ENCODE data around the gene DPP4. TPM values are rescaled to one million over a fixed set of nuclear protein-coding genes. Genes with fewer than 3 reads are reported as not detected.

The DPP4 gene
- total and polyA plus RNA-seq, 9 donors = 6.3 to 20.2 (median 12.5) TPM

DNA sequence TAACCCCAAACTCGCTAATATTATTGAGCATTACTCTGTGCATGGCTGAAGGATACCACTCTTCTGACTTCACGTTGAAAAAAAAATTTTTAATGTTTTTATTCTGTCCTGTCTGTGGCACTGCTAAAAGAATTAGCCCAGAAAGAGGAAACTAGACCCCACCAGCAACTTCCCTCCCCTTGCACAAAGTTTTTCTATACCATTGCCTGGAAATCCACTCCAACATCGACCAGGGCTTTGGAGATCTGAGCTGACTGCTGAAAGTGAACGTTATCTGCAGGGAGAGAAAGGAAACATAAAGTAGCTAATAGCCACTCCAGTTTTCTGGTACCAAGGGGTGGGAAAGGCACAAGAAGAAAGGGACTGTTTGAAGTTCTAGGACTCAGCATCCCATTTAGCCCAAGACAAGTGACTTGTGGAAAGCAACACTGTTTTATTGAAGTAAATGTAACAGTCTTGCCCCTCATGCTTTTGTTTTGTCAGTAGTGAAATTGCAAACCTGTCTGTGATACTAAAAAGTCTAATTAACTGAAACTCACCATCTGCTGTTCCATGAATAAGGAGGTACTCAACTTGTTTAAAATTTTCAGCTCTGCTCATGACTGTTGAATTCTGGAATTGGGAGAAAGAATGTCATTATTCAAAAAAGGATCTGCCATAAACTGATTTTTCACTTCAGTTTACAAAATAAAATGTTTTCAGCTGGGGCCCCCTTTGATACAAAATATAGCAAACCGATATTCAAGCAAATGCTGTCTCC lies 79.1 kb downstream of the DPP4 start:
- H3K36me3 ChIP-seq (ENCODE audit: control insufficient read depth, insufficient read depth, low read length) = no peaks in the 10 kb centered on the region
- H3K27me3 ChIP-seq (ENCODE audit: control insufficient read depth, insufficient read depth, low read length) = no peaks in the 10 kb centered on the region
- DNase-seq = no peak
- 71% methylated on average over 1 of the region's 5 CpGs for WGBS (ENCODE audit: insufficient coverage)
- no peaks in the 10 kb centered on the region for H3K9me3 ChIP-seq (replicated peaks; ENCODE audit: control insufficient read depth, low read depth, low read length)
- no peak overlapping the region for H3K27ac ChIP-seq (ENCODE audit: low read length)
- no peak overlapping the region for H3K4me3 ChIP-seq (ENCODE audit: low read length)
- H3K4me1 ChIP-seq (ENCODE audit: control insufficient read depth, insufficient read depth, low read length) = no peaks in the 10 kb centered on the region

DNA sequence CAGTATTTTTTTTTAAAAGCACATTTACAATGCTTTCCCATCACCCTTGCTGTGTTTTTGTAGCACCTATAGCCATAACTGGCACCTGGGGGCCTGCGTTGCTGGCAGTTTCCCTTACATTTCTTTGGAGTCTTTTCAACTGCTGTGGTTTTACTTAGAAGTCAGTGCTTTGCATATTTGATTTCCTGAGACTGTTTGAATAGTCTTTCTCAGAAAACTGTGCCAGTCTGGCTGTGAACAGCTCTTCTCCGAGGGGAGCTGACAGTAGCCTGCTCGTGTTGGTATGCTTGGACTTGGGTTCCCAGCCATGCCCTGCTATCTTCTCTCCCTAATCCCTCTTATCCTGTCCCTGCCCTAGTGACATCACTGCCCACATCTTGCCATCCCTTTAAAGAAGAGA lies 81.5 kb downstream of the DPP4 start:
- no peak overlapping the region for H3K4me3 ChIP-seq (ENCODE audit: low read length)
- no peak overlapping the region for H3K27ac ChIP-seq (ENCODE audit: low read length)
- no peaks in the 10 kb centered on the region for H3K9me3 ChIP-seq (replicated peaks; ENCODE audit: control insufficient read depth, low read depth, low read length)
- no peaks in the 10 kb centered on the region for H3K27me3 ChIP-seq (ENCODE audit: control insufficient read depth, insufficient read depth, low read length)
- no peaks in the 10 kb centered on the region for H3K36me3 ChIP-seq (ENCODE audit: control insufficient read depth, insufficient read depth, low read length)
- no peaks in the 10 kb centered on the region for H3K4me1 ChIP-seq (ENCODE audit: control insufficient read depth, insufficient read depth, low read length)
- DNase-seq = no peak
- 21% methylated on average over 2 of the region's 3 CpGs for WGBS (ENCODE audit: insufficient coverage)

DNA sequence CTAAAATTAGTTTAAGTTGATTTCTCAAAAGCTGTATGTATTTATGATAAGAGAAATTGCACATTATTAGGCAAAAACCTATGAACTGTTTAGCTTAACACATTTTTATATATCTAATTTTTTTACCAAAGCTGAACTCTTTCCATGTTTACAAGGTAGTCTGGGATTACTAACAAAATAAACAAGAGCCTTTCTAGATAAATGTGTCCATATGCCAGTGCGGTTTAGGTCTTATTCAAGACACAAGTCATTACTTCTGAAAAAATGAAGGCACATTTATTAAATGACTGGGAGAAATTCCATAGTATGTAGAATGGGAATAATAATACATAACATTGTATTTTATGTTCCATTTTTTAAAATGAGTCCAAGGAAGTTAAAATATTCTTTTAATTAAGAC lies 82.0 kb downstream of the DPP4 start:
- no peaks in the 10 kb centered on the region for H3K4me1 ChIP-seq (ENCODE audit: control insufficient read depth, insufficient read depth, low read length)
- H3K27me3 ChIP-seq (ENCODE audit: control insufficient read depth, insufficient read depth, low read length) = no peaks in the 10 kb centered on the region
- WGBS (ENCODE audit: insufficient coverage) = no CpG with 5 or more reads among the region's 1 CpG
- DNase-seq = no peak
- H3K4me3 ChIP-seq (ENCODE audit: low read length) = no peak overlapping the region
- no peaks in the 10 kb centered on the region for H3K36me3 ChIP-seq (ENCODE audit: control insufficient read depth, insufficient read depth, low read length)
- no peak overlapping the region for H3K27ac ChIP-seq (ENCODE audit: low read length)
- no peaks in the 10 kb centered on the region for H3K9me3 ChIP-seq (replicated peaks; ENCODE audit: control insufficient read depth, low read depth, low read length)

DNA sequence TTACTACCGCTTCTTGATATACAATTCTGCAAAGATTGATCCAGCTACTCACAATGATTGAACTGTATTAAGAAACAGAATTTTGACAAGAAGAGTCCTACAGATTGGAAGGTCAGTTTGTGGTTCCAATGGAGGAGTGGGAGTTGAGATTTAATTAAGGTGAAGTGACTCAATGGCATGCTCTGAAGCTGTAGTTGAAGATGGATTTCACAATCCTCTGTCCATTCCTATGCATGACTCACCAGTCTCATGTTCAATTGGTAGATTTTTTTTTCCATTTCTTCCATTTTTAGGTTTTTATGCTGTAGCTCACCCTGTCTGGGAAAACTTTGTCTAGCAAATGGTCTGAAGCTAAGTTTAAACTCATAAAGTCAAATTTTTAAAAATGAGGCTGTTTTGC lies 83.3 kb downstream of the DPP4 start:
- Histone ChIP-seq H3K4me1 (ENCODE audit: control insufficient read depth, insufficient read depth, low read length) (no peaks in the 10 kb centered on the region), H3K27ac (ENCODE audit: low read length) (no peak overlapping the region), H3K36me3 (ENCODE audit: control insufficient read depth, insufficient read depth, low read length) (no peaks in the 10 kb centered on the region), H3K9me3 (replicated peaks; ENCODE audit: control insufficient read depth, low read depth, low read length) (no peaks in the 10 kb centered on the region), H3K4me3 (ENCODE audit: low read length) (no peak overlapping the region), H3K27me3 (ENCODE audit: control insufficient read depth, insufficient read depth, low read length) (no peaks in the 10 kb centered on the region)
- no peak for DNase-seq
- WGBS (ENCODE audit: insufficient coverage) = no CpG with 5 or more reads among the region's 1 CpG

DNA sequence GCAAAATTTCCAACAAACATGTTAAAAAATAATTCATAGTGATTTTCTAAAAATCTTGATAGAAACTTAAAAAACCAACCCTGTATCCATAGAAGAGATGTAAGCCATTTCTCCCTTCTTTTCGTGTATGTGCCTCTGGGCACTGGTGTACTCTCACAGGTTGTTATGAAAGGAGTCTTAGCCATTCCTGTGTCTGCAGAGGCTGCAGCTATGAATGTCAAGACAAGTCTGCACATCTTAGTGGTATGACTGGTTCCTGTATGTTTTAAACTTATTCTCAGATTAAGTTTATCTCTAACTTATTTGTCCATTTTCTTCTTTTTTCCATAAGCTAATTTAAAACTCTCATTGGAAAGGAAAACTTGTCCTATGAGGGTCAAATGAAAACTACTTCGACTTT lies 84.0 kb downstream of the DPP4 start:
- Histone ChIP-seq H3K27ac (ENCODE audit: low read length) (no peak overlapping the region), H3K9me3 (replicated peaks; ENCODE audit: control insufficient read depth, low read depth, low read length) (no peaks in the 10 kb centered on the region), H3K4me1 (ENCODE audit: control insufficient read depth, insufficient read depth, low read length) (no peaks in the 10 kb centered on the region), H3K27me3 (ENCODE audit: control insufficient read depth, insufficient read depth, low read length) (no peaks in the 10 kb centered on the region), H3K36me3 (ENCODE audit: control insufficient read depth, insufficient read depth, low read length) (no peaks in the 10 kb centered on the region), H3K4me3 (ENCODE audit: low read length) (no peak overlapping the region)
- no peak for DNase-seq
- WGBS (ENCODE audit: insufficient coverage) = no CpG with 5 or more reads among the region's 2 CpGs

DNA sequence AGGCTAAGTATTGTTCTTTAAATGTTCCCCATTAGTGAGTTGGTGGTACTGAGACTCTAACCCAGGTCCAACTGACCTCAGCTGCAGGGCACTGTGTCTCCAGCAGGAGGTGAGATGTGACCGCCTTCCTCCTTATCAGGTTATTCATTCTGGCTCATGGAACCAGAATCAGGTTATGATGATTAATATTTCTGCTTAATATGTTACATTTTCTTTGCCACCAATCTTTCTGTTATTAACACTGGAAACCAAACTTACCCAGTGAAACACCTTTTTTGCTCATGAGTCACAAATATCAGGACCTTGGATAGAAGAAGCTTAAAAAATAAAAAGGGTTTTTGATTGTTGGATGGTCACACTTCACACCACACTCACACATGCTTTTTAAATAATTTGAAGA lies 85.4 kb downstream of the DPP4 start:
- no peaks in the 10 kb centered on the region for H3K9me3 ChIP-seq (replicated peaks; ENCODE audit: control insufficient read depth, low read depth, low read length)
- no CpG with 5 or more reads among the region's 1 CpG for WGBS (ENCODE audit: insufficient coverage)
- H3K27ac ChIP-seq (ENCODE audit: low read length) = no peak overlapping the region
- H3K4me3 ChIP-seq (ENCODE audit: low read length) = no peak overlapping the region
- H3K27me3 ChIP-seq (ENCODE audit: control insufficient read depth, insufficient read depth, low read length) = no peaks in the 10 kb centered on the region
- DNase-seq = no peak
- H3K36me3 ChIP-seq (ENCODE audit: control insufficient read depth, insufficient read depth, low read length) = no peaks in the 10 kb centered on the region
- no peaks in the 10 kb centered on the region for H3K4me1 ChIP-seq (ENCODE audit: control insufficient read depth, insufficient read depth, low read length)

DNA sequence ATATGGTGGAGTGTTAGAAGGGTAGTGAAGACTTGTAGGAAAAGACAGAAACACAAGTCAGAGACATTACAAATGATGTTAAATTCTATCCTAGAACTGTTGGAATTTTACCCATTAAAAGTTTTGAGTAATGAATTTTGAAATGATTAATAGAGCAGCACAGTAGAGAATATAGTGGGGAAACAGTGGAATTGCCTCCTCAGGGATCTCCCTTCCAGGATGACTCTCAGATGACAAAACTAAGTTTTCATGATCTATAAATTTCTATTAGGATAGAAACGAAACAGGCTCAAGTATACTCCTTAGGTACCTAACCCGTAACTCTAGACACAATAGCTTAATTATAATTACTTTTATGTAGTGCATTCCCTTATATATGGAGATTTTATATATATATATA lies 86.7 kb downstream of the DPP4 start:
- Histone ChIP-seq H3K27me3 (ENCODE audit: control insufficient read depth, insufficient read depth, low read length) (no peaks in the 10 kb centered on the region), H3K9me3 (replicated peaks; ENCODE audit: control insufficient read depth, low read depth, low read length) (no peaks in the 10 kb centered on the region), H3K4me3 (ENCODE audit: low read length) (no peak overlapping the region), H3K4me1 (ENCODE audit: control insufficient read depth, insufficient read depth, low read length) (no peaks in the 10 kb centered on the region), H3K27ac (ENCODE audit: low read length) (no peak overlapping the region), H3K36me3 (ENCODE audit: control insufficient read depth, insufficient read depth, low read length) (no peaks in the 10 kb centered on the region)
- WGBS (ENCODE audit: insufficient coverage) = no CpG with 5 or more reads among the region's 2 CpGs
- DNase-seq = no peak

DNA sequence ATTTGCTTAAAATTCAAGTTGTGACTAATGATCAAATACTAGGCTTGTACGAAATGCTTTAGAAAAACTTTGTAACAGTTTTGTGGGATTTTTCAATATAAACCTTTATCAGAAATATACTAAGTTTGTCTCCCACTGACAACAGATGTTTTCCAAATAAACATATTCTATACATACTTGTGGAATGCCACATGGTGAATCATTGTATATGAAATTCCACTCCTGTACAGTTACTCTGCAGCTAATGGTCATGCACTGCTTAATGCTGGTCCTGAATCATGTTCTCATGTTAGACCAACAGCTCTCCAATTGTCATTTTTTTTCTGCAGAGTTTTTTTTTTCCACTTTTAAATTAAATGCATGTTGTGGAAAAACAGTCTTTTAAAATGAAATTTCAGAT lies 90.1 kb downstream of the DPP4 start:
- no peaks in the 10 kb centered on the region for H3K27me3 ChIP-seq (ENCODE audit: control insufficient read depth, insufficient read depth, low read length)
- no peaks in the 10 kb centered on the region for H3K4me1 ChIP-seq (ENCODE audit: control insufficient read depth, insufficient read depth, low read length)
- H3K4me3 ChIP-seq (ENCODE audit: low read length) = no peak overlapping the region
- H3K36me3 ChIP-seq (ENCODE audit: control insufficient read depth, insufficient read depth, low read length) = no peaks in the 10 kb centered on the region
- no peaks in the 10 kb centered on the region for H3K9me3 ChIP-seq (replicated peaks; ENCODE audit: control insufficient read depth, low read depth, low read length)
- WGBS (ENCODE audit: insufficient coverage) = no CpG with 5 or more reads among the region's 1 CpG
- H3K27ac ChIP-seq (ENCODE audit: low read length) = no peak overlapping the region
- no peak for DNase-seq

DNA sequence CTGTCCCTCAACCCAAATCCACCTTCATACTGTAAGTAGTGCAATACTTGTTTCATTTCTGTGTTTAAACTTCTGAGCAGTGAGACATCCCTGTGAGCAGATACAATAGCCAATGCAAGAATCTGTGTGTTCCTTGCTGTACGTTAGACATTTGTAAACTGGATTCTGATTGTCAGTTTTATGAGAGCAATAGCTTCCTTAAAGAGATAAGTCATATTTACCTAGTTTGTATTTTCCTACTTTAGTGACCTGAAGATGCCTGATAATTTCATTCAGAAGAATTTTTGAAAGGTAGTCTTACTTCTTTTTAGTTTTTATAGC lies 90.7 kb downstream of the DPP4 start:
- Histone ChIP-seq H3K4me3 (ENCODE audit: low read length) (no peak overlapping the region), H3K27me3 (ENCODE audit: control insufficient read depth, insufficient read depth, low read length) (no peaks in the 10 kb centered on the region), H3K27ac (ENCODE audit: low read length) (no peak overlapping the region), H3K36me3 (ENCODE audit: control insufficient read depth, insufficient read depth, low read length) (no peaks in the 10 kb centered on the region), H3K9me3 (replicated peaks; ENCODE audit: control insufficient read depth, low read depth, low read length) (no peaks in the 10 kb centered on the region), H3K4me1 (ENCODE audit: control insufficient read depth, insufficient read depth, low read length) (no peaks in the 10 kb centered on the region)
- WGBS (ENCODE audit: insufficient coverage) = no CpG with 5 or more reads among the region's 1 CpG
- no peak for DNase-seq

DNA sequence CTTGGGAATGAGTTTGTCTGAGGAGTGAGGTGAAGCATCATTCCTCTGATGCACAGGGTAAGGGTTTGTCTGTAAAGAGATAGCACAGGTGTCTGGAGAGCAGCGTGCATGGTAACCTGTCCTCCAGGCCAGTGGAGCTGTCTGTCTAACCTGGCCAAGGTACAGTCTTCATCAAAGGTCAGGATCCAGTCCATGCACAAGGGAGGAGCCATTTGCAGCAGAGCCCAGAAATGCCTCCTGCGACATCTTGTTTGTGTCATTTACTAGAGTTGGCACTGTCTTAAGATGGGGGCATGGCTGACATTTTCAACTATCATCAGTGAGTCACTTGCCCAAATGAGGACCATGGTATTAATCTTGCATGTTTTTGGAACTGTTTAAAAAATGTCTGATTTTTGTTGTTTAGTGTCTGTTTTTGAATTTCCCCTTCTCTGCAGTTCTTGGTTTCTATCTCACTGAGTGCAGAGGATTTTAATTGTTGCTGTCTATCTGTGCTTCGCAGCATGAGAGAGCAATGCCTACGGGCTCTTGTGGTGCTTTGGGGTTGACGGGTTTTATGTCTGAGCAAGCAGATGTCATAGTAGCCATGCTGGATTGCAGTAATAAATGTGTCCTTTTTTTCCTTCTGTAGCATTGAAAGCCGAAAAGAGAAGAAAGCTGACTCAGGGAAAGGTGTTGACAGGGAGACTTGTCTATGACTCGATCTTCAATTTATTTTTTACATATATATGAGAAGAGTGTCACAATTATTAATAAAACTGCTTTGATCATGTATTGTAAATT lies 91.3 kb downstream of the DPP4 start:
- DNase-seq = no peak
- H3K27me3 ChIP-seq (ENCODE audit: control insufficient read depth, insufficient read depth, low read length) = no peaks in the 10 kb centered on the region
- WGBS (ENCODE audit: insufficient coverage) = 65% methylated on average over 4 of the region's 7 CpGs
- no peaks in the 10 kb centered on the region for H3K9me3 ChIP-seq (replicated peaks; ENCODE audit: control insufficient read depth, low read depth, low read length)
- H3K4me3 ChIP-seq (ENCODE audit: low read length) = no peak overlapping the region
- H3K4me1 ChIP-seq (ENCODE audit: control insufficient read depth, insufficient read depth, low read length) = no peaks in the 10 kb centered on the region
- H3K27ac ChIP-seq (ENCODE audit: low read length) = no peak overlapping the region
- H3K36me3 ChIP-seq (ENCODE audit: control insufficient read depth, insufficient read depth, low read length) = no peaks in the 10 kb centered on the region

Measured in muscle of leg (tissue), 11 donors.